Neural cell (in vitro differentiated cells): ENCODE data around the gene DNAJB4. TPM values are rescaled to one million over a fixed set of nuclear protein-coding genes. Genes with fewer than 3 reads are reported as not detected.

ENCODE experiments used
- H2AFZ ChIP-seq: fragments of 200-600, 300-800 bp; sonication (generic), shearing (Covaris generic); 2 replicates; pipeline ENCODE4 v1.6.0; 2014; ENCODE audit warnings: low read depth, mild to moderate bottlenecking, antibody characterized with exemption, low read length, moderate library complexity
- H3F3A ChIP-seq: fragments of 200-600 bp; shearing (Covaris generic); 2 replicates; pipeline ENCODE4 v1.6.1; 2016; ENCODE audit warnings: mild to moderate bottlenecking, moderate library complexity, mixed read lengths, antibody characterized with exemption, low read length; ENCODE audit not compliant: insufficient read depth, poor library complexity, severe bottlenecking
- H3K27ac ChIP-seq: fragments of 200-600, 300-800 bp; sonication (generic), shearing (Covaris generic); 2 replicates; pipeline ENCODE4 v1.5.1; 2014; ENCODE audit warnings: mild to moderate bottlenecking, low read length, moderate library complexity
- H3K27me3 ChIP-seq: fragments of 300-800, 200-600 bp; sonication (generic), shearing (Covaris generic); 2 replicates; pipeline ENCODE4 v1.6.0; 2014; ENCODE audit warnings: mild to moderate bottlenecking, low read depth, low read length, moderate library complexity; ENCODE audit not compliant: insufficient read depth
- H3K36me3 ChIP-seq: fragments of 300-800, 200-600 bp; sonication (generic), shearing (Covaris generic); 2 replicates; pipeline ENCODE4 v1.5.1; 2014; ENCODE audit warnings: mild to moderate bottlenecking, antibody characterized with exemption, low read length, moderate library complexity; ENCODE audit not compliant: insufficient read depth
- H3K4me2 ChIP-seq: fragments of 300-800, 200-600 bp; sonication (generic), shearing (Covaris generic); 2 replicates; pipeline ENCODE4 v1.6.0; 2014; ENCODE audit warnings: mild to moderate bottlenecking, low read length
- H3K4me3 ChIP-seq: fragments of 300-800, 200-600 bp; sonication (generic), shearing (Covaris generic); 2 replicates; pipeline ENCODE4 v1.5.1; 2014; ENCODE audit warnings: mild to moderate bottlenecking, low read length, moderate library complexity
- H3K79me2 ChIP-seq: fragments of 200-600 bp; shearing (Covaris generic); replicated peaks from 2 replicates; pipeline ENCODE4 v1.6.0; 2014; ENCODE audit warnings: mild to moderate bottlenecking, low read length, moderate library complexity; ENCODE audit not compliant: insufficient read depth
- H3K9ac ChIP-seq: fragments of 300-800, 200-600 bp; sonication (generic), shearing (Covaris generic); 2 replicates; pipeline ENCODE4 v1.6.1; 2016; ENCODE audit warnings: mild to moderate bottlenecking, low read length, mixed read lengths
- H3K9me2 ChIP-seq: fragments of 200-600 bp; shearing (Covaris generic); 2 replicates; pipeline ENCODE4 v1.6.1; 2016; ENCODE audit warnings: mild to moderate bottlenecking, low read length, mixed read lengths; ENCODE audit not compliant: insufficient read depth
- H3K9me3 ChIP-seq: fragments of 200-600, 300-800 bp; sonication (generic), shearing (Covaris generic); 2 replicates; pipeline ENCODE4 v1.6.1; 2016; ENCODE audit warnings: mild to moderate bottlenecking, mixed run types, low read length, moderate library complexity, mixed read lengths
- H4K20me1 ChIP-seq: fragments of 200-600 bp; shearing (Covaris generic); 2 replicates; pipeline ENCODE4 v1.6.1; 2016; ENCODE audit warnings: mild to moderate bottlenecking, mixed run types; ENCODE audit not compliant: insufficient read depth
- CTCF ChIP-seq: fragments of 450-650 bp; IDR thresholded peaks from 2 replicates; pipeline ENCODE4 v1.5.1; 2014; ENCODE audit warnings: antibody characterized with exemption, mild to moderate bottlenecking, moderate library complexity; ENCODE audit not compliant: poor library complexity, severe bottlenecking
- EP300 ChIP-seq: fragments of 450-650 bp; conservative IDR thresholded peaks from 2 replicates; pipeline ENCODE4 v1.6.1; 2014; ENCODE audit warnings: antibody characterized with exemption, mild to moderate bottlenecking, moderate library complexity; ENCODE audit not compliant: poor library complexity, severe bottlenecking
- EZH2 ChIP-seq: fragments of 200-600, 300-800 bp; shearing (Covaris generic), sonication (generic); IDR thresholded peaks from 2 replicates; pipeline ENCODE4 v1.6.1; 2014; ENCODE audit warnings: antibody characterized with exemption, low read length, borderline replicate concordance, mild to moderate bottlenecking; ENCODE audit not compliant: insufficient read depth, poor library complexity, severe bottlenecking
- MXI1 ChIP-seq: fragments of 450-650 bp; conservative IDR thresholded peaks from 2 replicates; pipeline ENCODE4 v1.6.1; 2014; ENCODE audit warnings: antibody characterized with exemption, mild to moderate bottlenecking; ENCODE audit not compliant: poor library complexity, severe bottlenecking
- POLR2AphosphoS5 ChIP-seq: IDR thresholded peaks from 2 replicates; pipeline ENCODE4 v1.6.1; 2012
- RAD21 ChIP-seq: fragments of 450-650 bp; conservative IDR thresholded peaks from 2 replicates; pipeline ENCODE4 v1.6.1; 2014; ENCODE audit warnings: antibody characterized with exemption, mild to moderate bottlenecking, moderate library complexity
- SMC3 ChIP-seq: fragments of 450-650 bp; conservative IDR thresholded peaks from 2 replicates; pipeline ENCODE4 v1.6.1; 2014; ENCODE audit warnings: antibody characterized with exemption, mild to moderate bottlenecking, moderate library complexity; ENCODE audit not compliant: poor library complexity
- TAF1 ChIP-seq: IDR thresholded peaks from 2 replicates; pipeline ENCODE4 v1.6.1; 2012; ENCODE audit warnings: low read depth
- polyA plus RNA-seq: library from polyadenylated mRNA; depleted of rRNA; stranded (reverse); fragments of >200 nt; gene quantifications from 2 replicates; pipeline ENCODE4 v1.2.3, GENCODE V29; 2014
- TF ChIP-seq, protein P1 (sequence below): IDR thresholded peaks from 2 replicates; pipeline ENCODE4 v1.6.1; 2012; ENCODE audit warnings: borderline replicate concordance

Gene DNAJB4
- polyA plus RNA-seq, 1 donor from 2014 or later = 42.2 TPM

DNA sequence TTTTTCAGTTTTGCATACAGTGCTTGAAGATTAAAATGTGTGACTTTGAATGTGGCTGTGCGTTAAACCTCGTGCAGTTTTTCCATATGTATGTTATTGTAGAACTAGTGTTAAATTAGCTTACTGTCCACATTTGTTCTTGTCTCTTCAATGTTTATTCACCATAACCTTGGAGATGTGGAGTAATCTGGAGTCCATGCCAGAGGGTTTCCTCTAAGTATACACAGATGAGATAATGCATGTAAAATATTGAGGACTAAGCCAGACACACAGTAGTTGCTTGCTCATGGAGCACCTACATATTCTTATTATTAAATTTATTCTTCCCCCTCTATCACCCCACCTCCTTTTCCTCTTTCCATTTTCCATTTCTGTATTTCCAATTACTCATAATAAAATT, 33.3 kb downstream of the DNAJB4 start:
- no peaks in the 10 kb centered on the region for H3F3A ChIP-seq
- no peaks in the 10 kb centered on the region for H3K9me2 ChIP-seq
- H3K9me3 ChIP-seq = no peaks in the 10 kb centered on the region
- H3K9ac ChIP-seq = no peak overlapping the region
- no peak overlapping the region for H2AFZ ChIP-seq
- no peaks in the 10 kb centered on the region for H3K36me3 ChIP-seq
- no peak overlapping the region for H3K4me3 ChIP-seq
- H3K27ac ChIP-seq = no peak overlapping the region
- H3K27me3 ChIP-seq = no peaks in the 10 kb centered on the region
- no peaks in the 10 kb centered on the region for H3K79me2 ChIP-seq
- TF ChIP-seq RAD21 (no peak), EZH2 (no peak), MXI1 (no peak), TAF1 (no peak), SMC3 (no peak), CTCF (no peak), POLR2AphosphoS5 (no peak), EP300 (no peak)
- TF ChIP-seq, protein P1, sequence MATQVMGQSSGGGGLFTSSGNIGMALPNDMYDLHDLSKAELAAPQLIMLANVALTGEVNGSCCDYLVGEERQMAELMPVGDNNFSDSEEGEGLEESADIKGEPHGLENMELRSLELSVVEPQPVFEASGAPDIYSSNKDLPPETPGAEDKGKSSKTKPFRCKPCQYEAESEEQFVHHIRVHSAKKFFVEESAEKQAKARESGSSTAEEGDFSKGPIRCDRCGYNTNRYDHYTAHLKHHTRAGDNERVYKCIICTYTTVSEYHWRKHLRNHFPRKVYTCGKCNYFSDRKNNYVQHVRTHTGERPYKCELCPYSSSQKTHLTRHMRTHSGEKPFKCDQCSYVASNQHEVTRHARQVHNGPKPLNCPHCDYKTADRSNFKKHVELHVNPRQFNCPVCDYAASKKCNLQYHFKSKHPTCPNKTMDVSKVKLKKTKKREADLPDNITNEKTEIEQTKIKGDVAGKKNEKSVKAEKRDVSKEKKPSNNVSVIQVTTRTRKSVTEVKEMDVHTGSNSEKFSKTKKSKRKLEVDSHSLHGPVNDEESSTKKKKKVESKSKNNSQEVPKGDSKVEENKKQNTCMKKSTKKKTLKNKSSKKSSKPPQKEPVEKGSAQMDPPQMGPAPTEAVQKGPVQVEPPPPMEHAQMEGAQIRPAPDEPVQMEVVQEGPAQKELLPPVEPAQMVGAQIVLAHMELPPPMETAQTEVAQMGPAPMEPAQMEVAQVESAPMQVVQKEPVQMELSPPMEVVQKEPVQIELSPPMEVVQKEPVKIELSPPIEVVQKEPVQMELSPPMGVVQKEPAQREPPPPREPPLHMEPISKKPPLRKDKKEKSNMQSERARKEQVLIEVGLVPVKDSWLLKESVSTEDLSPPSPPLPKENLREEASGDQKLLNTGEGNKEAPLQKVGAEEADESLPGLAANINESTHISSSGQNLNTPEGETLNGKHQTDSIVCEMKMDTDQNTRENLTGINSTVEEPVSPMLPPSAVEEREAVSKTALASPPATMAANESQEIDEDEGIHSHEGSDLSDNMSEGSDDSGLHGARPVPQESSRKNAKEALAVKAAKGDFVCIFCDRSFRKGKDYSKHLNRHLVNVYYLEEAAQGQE = no peak
- no peaks in the 10 kb centered on the region for H4K20me1 ChIP-seq
- H3K4me2 ChIP-seq = no peak overlapping the region

DNA sequence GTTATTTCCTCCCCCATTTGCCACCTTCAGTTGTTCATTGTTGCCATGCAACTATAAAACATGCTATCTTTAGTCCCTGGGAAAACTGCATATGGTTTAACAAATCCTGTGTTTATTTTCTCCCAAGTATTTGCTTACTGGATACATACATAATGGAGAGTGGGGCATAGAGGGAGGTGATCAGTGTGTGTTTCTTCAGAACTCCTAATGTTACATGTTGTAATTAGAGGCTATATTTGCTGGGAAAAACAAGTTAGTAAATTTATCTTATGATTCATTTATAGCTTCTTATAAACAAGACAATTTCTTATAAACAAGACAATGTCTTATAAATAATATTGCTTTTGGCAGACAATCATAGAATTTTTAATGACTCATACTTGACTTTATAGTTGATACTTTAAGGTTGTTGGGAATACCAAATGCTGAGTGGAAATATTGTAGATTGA, 33.8 kb downstream of the DNAJB4 start:
- H3K9me2 ChIP-seq = no peaks in the 10 kb centered on the region
- TF ChIP-seq EP300 (no peak), MXI1 (no peak), RAD21 (no peak)
- TF ChIP-seq, protein P1 = no peak

More for the DNA sequence above, 33.8 kb downstream of the DNAJB4 start:
- Histone ChIP-seq H3K9ac (no peak overlapping the region), H3K27me3 (no peaks in the 10 kb centered on the region), H3K4me2 (no peak overlapping the region), H3K79me2 (no peaks in the 10 kb centered on the region), H3K4me3 (no peak overlapping the region), H4K20me1 (no peaks in the 10 kb centered on the region), H3K27ac (no peak overlapping the region), H2AFZ (no peak overlapping the region), H3F3A (no peaks in the 10 kb centered on the region), H3K9me3 (no peaks in the 10 kb centered on the region), H3K36me3 (no peaks in the 10 kb centered on the region)
